Heart right ventricle (tissue), 16 donors: ENCODE results near the gene AIFM2. TPM values are rescaled to one million over a fixed set of nuclear protein-coding genes. Genes with fewer than 3 reads are reported as not detected.

ENCODE experiments used
- ATAC-seq, 8 donors: fragments of 200-7000 bp; cut with Tn5 transposase; one replicate each; pipeline ENCODE4 v1.9.1; 2020; ENCODE audit warnings: mild to moderate bottlenecking in 8 of 8, moderate library complexity in 8 of 8, moderate number of reproducible peaks in 1 of 8
- DNase-seq, 2 donors: peaks; one replicate each; pipeline ENCODE4 v3.0.0-alpha.2; 2020
- H3K27ac ChIP-seq, 10 donors: fragments of 200-600 bp; sonication (generic) in 2 of 10; one replicate each; pipeline versions ENCODE4 v1.5.0 to v1.8.0; 2020 to 2022; ENCODE audit warnings: mild to moderate bottlenecking in 3 of 10
- H3K27me3 ChIP-seq, 7 donors: fragments of 200-600 bp; one replicate each; pipeline ENCODE4 v1.8.0; 2021 to 2022; ENCODE audit warnings: mild to moderate bottlenecking in 2 of 7
- H3K36me3 ChIP-seq, 9 donors: fragments of 200-600 bp; sonication (generic) in 1 of 9; one replicate each; pipeline versions ENCODE4 v1.5.0 to v1.8.0; 2020 to 2022; ENCODE audit warnings: mild to moderate bottlenecking in 2 of 9
- H3K4me1 ChIP-seq, 9 donors: fragments of 200-600 bp; sonication (generic) in 1 of 9; one replicate each; pipeline versions ENCODE4 v1.5.0 to v1.8.0; 2020 to 2022; ENCODE audit warnings: mild to moderate bottlenecking in 4 of 9
- H3K4me3 ChIP-seq, 10 donors: fragments of 200-600 bp; sonication (generic) in 2 of 10; one replicate each; pipeline versions ENCODE4 v1.5.0 to v1.8.0; 2020 to 2022; ENCODE audit warnings: mild to moderate bottlenecking in 7 of 10, moderate library complexity in 2 of 10
- H3K9me3 ChIP-seq, 11 donors: fragments of 200-600 bp in 10 of 11; sonication (generic) in 2 of 11; one replicate each; pipeline versions ENCODE4 v1.5.0 to v1.8.0; 2013 to 2022; ENCODE audit warnings: mild to moderate bottlenecking in 2 of 11, control low read depth in 1 of 11, moderate library complexity in 1 of 11
- CTCF ChIP-seq, 9 donors: fragments of 200-600 bp; sonication (generic) in 2 of 9; IDR thresholded peaks; one replicate each; pipeline versions ENCODE4 v1.5.0 to v1.8.0; 2021 to 2022; ENCODE audit warnings: antibody characterized with exemption in 9 of 9, mild to moderate bottlenecking in 5 of 9, moderate library complexity in 1 of 9
- WGBS, 2 donors: extraction: QIAGEN DNeasy Blood & Tissue Kit; methylation state at CpG; one replicate each; pipeline ENCODE4 v1.1.7; 2013; ENCODE audit warnings: inconsistent platforms in 1 of 2; 5-methylcytosine and 5-hydroxymethylcytosine counted together
- intact Hi-C, 10 donors: fragments of 100-400 bp; cut with DNase I; formaldehyde crosslinking; loops; one replicate each; pipeline versions ENCODE4 v1.11.1 to v1.14.2; 2022
- polyA plus RNA-seq, 2 donors: library from polyadenylated mRNA; stranded (reverse); fragments of 200-250 nt; gene quantifications; one replicate each; pipeline ENCODE4 v1.2.3, GENCODE V29; 2013
- total RNA-seq, 10 donors: library from RNA; stranded (reverse); fragmentation: NEBNext Ultra II Directional in 3 of 10; extraction: Animal tissue kit (Norgen Biotek cat#: 25700) in 3 of 10; gene quantifications; one replicate each; pipeline versions ENCODE4 v1.2.1 to v1.2.4, GENCODE V29; 2021 to 2023
- donor health status: Arrhythmogenic right ventricular cardiomyopathy.
- donor health status: ischemic (EF 13 %, LVEDD 7.1; RV severe dilation, severe dysfunction).
- donor health status: healthy with polysubstance abuse.
- donor health status: DM: no; HTN: yes; CAD: no.
- donor health status: DM: no; HTN: no; CAD: no.
- donor health status: ischemic (EF 25% LVEDD 6.9; RV normal size, moderate dysfunction).
- donor health status: ischemic (EF 25% LVEDD 5.7; RV mildly dilated, moderate dysfunction).
- donor health status: healthy.
- donor health status: DM: yes; HTN: yes; CAD: no.
- donor health status: Ischemic cardiomyopathy.
- donor health status: ischemic (EF 35%, LVEDD 5.7; RV mildly dilated, moderate dysfunction).
- donor health status: nonischemic (EF 11% LVEDD 7.7; RV severe dilation, severe dysfunction).
- donor health status: DM: yes; HTN: yes; CAD: no.
- donor health status: PGD.
- donor health status: ischemic (EF 29% LVEDD 5.4; RV normal size, mild dysfunction).
- donor health status: nonischemic (EF 23%, LVEDD 6.1; RV moderate dilation, normal function).

The AIFM2 gene
- total and polyA plus RNA-seq, 12 donors: 14.1 to 27.0 (median 17.5) TPM

GRCh38 chr10:70130878-70131559 is 1.6 kb downstream of the AIFM2 start:
- intact Hi-C loops: no loop called here
- TF ChIP-seq CTCF (IDR thresholded peaks at IDR 0.05): no peak
- H3K36me3 ChIP-seq: peaks cover 0 to 13% (median 0%) of the 10 kb centered on the region in 9 donors
- H3K4me1 ChIP-seq: peaks cover 0 to 28% (median 21%) of the 10 kb centered on the region in 9 donors
- H3K27ac ChIP-seq: peak overlapping the region in 6 of 10 donors; percentile 19 to 86 (median 54)
- H3K9me3 ChIP-seq: no peaks in the 10 kb centered on the region
- no peak for DNase-seq
- peak in 3 of 8 donors; percentile 1 to 34 (median 8) for ATAC-seq
- H3K27me3 ChIP-seq: peaks cover 0 to 6% (median 0%) of the 10 kb centered on the region in 7 donors
- WGBS, 2 donors: 67 to 76% methylated on average over 10 of the region's 10 CpGs
- peak overlapping the region in 6 of 10 donors; percentile 6 to 83 (median 58) for H3K4me3 ChIP-seq

GRCh38 chr10:70126700-70127395 is 5.8 kb downstream of the AIFM2 start:
- TF ChIP-seq CTCF (IDR thresholded peaks at IDR 0.05): no peak
- ATAC-seq: no peak
- DNase-seq: no peak
- Histone ChIP-seq H3K27me3 (no peaks in the 10 kb centered on the region), H3K4me3 (no peak overlapping the region), H3K36me3 (peaks cover 0 to 31% (median 7%) of the 10 kb centered on the region in 9 donors), H3K9me3 (no peaks in the 10 kb centered on the region), H3K4me1 (peaks cover 0 to 17% (median 12%) of the 10 kb centered on the region in 9 donors), H3K27ac (no peak overlapping the region)
- intact Hi-C loops: no loop called here
- WGBS, 2 donors: 98% methylated on average over 15 of the region's 15 CpGs

GRCh38 chr10:70125918-70126552 is 6.6 kb downstream of the AIFM2 start:
- no peaks in the 10 kb centered on the region for H3K9me3 ChIP-seq
- no peak overlapping the region for H3K4me3 ChIP-seq
- H3K27me3 ChIP-seq: no peaks in the 10 kb centered on the region
- no peak overlapping the region for H3K27ac ChIP-seq
- ATAC-seq: peak in 2 of 8 donors; percentile 5 to 24
- intact Hi-C loops: no loop called here
- 82 to 93% methylated on average over 5 of the region's 5 CpGs for WGBS, 2 donors
- peaks cover 0 to 9% (median 4%) of the 10 kb centered on the region in 9 donors for H3K4me1 ChIP-seq
- no peak for DNase-seq
- peaks cover 0 to 40% (median 7%) of the 10 kb centered on the region in 9 donors for H3K36me3 ChIP-seq
- TF ChIP-seq CTCF (IDR thresholded peaks at IDR 0.05): no peak

- TF ChIP-seq CTCF (IDR thresholded peaks at IDR 0.05): no peak
- H3K36me3 ChIP-seq: peaks cover 0 to 50% (median 8%) of the 10 kb centered on the region in 9 donors
Observed at GRCh38 chr10:70124918-70125317, 7.7 kb downstream of the AIFM2 start.

More at GRCh38 chr10:70124918-70125317, 7.7 kb downstream of the AIFM2 start:
- WGBS, 2 donors: 96 to 98% methylated on average over 3 of the region's 3 CpGs
- intact Hi-C loops: no loop called here
- ATAC-seq (no peak), DNase-seq (no peak)
- Histone ChIP-seq H3K27me3 (no peaks in the 10 kb centered on the region), H3K9me3 (no peaks in the 10 kb centered on the region), H3K27ac (no peak overlapping the region), H3K4me1 (no peaks in the 10 kb centered on the region), H3K4me3 (no peak overlapping the region)
